HG03457 (cell line): Measurements from ENCODE around the gene COL27A1.

Experiments
- ATAC-seq: cut with Tn5 transposase; IDR thresholded peaks from one replicate; pipeline ENCODE4 v1.9.1; 2021; ENCODE audit warnings: moderate number of reproducible peaks; ENCODE audit not compliant: unreplicated experiment

The COL27A1 gene

DNA sequence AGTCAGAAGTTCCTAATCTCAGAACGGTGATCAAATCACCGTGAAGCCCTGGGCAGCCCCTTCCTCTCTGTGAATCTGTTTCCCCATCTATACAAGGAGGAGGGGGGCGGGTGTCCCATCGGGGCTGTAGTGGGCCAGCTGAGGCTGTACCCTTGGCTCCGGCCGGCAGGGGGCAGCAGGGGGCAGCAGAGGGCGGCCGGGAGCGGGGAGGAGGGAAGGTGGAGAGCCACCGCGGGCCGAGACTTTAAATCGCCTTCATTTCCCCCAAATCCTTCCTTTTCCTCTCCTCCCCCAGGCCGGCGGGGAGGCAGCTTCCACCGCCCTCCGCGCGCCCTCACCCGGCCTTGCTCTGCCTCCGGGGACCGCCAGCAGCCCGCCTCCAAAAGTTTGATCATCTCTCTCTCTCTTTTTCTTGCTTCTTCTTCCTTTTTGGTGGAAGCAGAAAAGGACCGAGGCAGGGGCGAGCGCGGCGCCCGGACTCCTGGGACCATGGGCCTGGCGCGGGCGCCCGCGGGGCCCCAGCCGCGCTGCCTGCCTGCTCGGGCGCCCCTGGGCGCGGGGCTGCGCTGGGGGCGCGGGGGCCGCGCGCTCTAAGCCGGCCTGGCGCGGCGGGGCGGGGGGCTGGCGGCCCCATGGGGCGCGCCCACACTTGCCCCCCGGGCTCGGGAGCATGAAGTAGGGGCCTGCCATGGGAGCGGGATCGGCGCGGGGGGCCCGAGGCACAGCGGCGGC lies at the start of gene COL27A1:
Gene COL27A1, plus strand, starts transcription at position 275 of the 732 bp plus-strand sequence. Its CDS starts 414 bp downstream, at position 689.
- peak; percentile 79 for ATAC-seq

DNA sequence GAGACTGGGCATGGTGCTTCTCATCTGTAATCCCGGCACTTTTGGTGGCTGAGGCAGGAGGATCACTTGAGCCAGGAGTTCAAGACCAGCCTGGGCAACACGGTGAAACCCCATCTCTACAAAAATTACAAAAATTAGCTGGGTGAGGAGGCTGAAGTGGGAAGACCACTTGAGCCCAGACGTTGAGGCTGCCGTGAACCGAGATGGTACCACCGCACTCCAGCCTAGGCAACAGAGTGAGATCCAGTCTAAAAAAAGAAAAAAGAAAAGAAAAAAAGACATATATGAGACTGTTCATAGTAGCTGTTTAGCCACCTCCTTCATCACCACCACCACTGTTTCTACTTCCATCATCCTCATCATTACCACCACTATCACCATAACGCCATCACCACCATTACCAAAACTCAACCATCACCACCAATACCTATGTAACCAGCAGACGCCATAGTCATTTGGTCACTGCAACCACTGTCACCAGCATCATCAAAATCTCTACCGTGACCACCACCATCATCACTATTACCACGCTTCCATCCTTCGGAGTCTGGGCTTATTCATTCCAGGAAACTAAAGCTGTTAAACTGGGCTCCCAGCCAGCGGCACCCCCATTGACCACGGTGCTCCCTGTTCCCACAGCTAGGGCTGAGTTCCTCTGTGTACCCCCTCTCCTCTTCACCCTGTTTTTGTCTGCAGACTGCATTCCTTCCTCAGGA lies 47.9 kb upstream of the COL27A1 start:
- no peak for ATAC-seq

DNA sequence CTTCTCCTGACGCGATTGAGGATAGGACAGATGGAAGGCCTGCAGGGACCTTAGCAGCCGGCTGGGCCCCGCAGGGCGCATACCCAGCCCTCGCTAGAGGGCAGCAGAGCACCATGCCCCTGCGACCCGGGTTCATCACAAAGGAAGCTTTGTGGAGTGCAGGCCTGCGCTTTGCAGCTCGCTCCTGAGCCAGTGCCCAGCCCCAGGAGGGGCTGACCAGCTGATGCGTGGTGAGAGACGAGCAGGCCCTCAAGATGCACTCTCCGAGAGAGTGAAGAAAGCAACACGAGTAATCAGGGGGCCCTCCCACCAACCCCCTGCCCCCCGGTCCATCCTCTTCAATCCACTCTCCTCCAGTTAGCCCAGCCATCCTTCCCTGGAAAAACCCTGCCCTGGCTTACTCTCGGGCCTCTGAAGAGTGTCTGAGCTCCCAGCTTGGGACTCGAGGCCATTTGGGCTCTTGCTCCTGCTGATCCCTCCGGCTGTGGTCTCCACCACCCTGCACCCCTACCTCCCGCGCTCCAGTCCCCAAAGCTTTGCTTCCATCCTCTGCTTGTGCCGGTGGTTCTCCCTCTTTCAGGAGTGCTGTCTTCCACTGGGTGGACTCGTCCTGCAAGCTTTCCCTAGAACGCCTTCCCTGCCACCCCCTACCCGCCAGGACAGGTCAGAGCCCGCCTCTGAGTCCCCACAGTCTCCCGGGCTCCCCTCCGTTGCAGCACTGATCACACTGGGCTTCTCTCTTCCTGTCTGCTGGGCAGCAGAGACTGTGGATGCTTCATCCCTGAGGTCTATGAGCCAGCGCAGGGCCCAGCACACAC lies 47.1 kb upstream of the COL27A1 start:
- ATAC-seq = no peak

DNA sequence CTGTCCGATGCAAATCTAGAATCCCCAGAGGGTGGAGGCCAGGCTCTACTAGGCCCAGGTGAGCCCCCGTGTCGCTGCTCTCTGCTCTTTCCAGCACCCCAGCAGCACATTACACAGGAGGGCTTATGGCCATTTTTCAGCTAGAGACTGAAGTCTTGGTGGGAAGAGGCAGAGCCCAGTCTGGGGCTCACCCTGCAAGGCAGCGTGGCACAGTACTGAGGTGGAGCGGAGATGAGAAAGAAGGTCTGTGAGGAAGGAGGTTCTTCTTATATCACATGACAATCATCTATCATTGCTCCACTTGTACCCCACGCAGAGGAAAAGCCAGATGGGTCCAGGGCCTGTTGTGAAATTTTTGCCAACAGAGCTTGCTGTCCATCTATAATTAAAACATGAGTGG lies 46.2 kb upstream of the COL27A1 start:
- ATAC-seq = no peak

- ATAC-seq = no peak
Measured at GRCh38 chr9:114110180-114110579, 45.2 kb upstream of the COL27A1 start.

DNA sequence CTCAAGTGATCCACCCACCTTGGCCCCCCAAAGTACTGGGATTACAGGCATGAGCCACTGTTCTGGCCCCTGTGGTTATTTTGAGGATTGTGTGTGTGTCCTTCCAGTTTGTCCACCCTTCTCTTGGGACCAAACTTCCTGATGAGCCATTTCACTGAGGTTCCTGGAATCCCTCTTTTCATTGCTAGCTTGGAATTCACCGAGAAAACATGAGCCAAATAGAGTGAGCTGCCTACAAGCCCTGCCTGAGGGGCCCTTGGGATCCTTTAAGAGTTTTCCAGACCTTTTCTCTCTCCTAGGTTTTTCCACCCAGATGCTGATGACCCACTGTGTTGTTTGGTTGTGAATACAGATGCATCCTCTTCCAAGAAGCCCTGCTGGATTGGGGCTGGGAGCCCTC lies 43.0 kb upstream of the COL27A1 start:
- no peak for ATAC-seq

- no peak for ATAC-seq
Measured at GRCh38 chr9:114112778-114113584, 42.4 kb upstream of the COL27A1 start.

DNA sequence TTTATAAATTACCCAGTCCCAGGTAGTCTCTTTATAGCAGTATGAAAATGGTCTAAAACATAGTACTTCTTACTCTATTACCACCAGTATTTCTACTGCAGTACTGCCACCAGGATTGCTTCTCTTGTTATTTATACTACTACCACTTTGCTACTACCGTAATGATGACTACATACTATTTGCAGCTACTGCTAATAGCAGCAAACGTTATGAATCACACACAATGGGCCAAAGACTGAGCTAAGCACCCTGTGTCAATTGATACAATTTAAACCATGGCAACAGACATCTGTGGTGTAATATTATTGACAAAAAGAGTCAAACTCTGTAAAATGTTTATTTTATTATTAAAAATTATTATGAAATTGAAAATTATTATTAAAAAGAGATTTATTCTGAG lies 41.0 kb upstream of the COL27A1 start:
- no peak for ATAC-seq

GRCh38 chr9:114115654-114116125 lies 39.6 kb upstream of the COL27A1 start:
- no peak for ATAC-seq

DNA sequence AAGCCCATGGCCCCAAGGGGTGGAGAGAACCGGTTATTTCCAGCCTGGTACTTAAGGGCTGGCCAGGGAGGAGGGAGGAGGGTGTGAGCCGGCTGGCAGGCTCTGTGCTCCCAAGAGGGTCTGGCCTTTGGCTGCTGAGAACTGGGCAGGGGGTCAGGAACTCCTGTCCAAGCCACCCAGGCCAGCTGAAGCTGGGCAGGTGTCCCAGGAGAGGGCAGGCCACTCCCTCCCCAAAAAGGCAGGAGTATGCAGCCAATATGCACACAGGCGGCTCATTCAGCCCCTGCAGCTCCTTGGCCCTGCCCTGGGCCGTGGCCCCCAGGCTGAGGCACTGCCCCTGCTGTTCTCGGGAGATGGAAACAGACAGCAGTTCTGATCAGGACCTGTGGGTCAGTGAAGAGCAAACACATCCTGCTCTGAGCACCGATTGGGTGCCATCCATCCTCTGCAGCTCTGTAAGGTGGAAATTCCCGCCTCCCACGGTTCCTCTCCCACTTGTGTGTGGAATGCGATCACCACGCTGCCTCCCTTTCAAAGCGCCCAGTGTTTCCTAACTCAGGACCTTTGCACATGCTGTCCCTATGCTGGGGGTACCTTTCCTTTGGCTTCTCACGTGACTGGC lies 39.1 kb upstream of the COL27A1 start:
- no peak for ATAC-seq

DNA sequence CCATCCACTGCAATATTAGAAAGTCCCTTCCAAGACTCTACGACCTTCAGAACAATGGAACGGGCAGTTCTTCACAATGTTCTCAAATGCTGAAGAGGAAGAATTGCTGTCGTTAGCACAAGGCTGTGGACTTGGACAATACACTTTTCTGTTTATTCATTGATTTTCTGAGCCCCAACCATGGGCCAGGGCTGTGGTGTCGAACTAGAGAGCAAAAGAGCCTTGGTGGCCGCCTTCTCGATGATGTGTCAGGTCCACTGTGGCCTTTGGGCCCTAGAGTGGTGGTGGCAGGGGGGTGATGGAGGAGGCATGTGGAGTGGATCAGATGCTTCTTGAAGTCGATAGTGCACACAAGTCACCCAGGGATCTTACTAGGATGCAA lies 37.7 kb upstream of the COL27A1 start:
- no peak for ATAC-seq

- no peak for ATAC-seq
Measured at GRCh38 chr9:114117996-114118830, 37.1 kb upstream of the COL27A1 start.

GRCh38 chr9:114119242-114120191 lies 35.8 kb upstream of the COL27A1 start:
- no peak for ATAC-seq

- ATAC-seq = no peak
Measured at GRCh38 chr9:114120192-114121014, 34.9 kb upstream of the COL27A1 start.

DNA sequence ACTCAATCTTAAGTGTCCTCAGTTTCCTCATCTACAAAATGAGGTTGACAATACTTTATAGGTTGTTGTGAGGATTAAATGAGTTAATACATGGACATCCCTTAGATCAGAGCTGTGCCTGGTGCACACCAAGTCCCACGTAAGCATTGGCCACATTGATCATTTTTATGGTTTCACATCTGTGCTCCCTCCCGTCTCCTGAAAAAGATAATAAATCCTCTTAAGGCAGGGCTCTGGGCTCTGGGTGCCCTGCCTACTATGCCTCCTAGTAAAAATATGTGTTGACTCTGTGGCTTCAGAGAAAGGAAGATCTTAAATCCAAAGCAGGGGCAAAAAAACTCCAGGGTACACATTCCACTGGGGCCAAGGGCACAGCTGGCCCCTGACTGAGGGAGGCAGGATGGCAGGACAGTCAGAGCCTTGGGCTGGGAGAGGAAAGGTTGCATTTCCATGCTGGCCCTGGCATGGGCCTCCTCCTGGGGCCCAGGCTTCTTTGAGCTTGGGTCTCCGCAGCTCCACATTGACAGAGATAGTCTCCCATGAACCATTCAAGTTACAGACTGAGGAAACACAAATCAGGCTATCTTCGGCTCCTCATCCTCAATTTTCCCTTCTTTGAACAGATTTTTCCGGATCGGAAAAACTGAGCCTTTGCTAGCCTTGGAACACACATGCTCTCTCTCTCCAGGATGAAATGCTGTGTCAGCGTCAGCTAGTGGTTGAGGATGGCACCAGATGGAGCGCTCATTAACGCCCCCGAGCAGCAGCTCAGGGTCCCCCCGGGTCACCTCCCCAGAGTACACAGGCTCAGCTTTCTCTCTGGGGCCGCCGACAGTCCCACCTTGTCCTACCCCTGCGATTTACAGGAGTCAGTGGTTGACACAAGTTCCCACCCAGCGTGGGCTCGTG lies 33.9 kb upstream of the COL27A1 start:
- ATAC-seq = no peak
